Fibroblast of the aortic adventitia (primary cell): Measurements from ENCODE around the gene RNF187. TPM values are rescaled to one million over a fixed set of nuclear protein-coding genes. Genes with fewer than 3 reads are reported as not detected.

Source experiments
- DNase-seq: peaks from one replicate; pipeline ENCODE4 v3.0.0-alpha.2; 2010; ENCODE audit warnings: low read depth
- H3K4me3 ChIP-seq: 2 replicates; pipeline ENCODE4 v1.5.1; 2011; ENCODE audit warnings: low read depth, mild to moderate bottlenecking, control low read depth, low read length, moderate library complexity
- CTCF ChIP-seq: IDR thresholded peaks from 2 replicates; pipeline ENCODE4 v1.5.1; 2011; ENCODE audit warnings: mild to moderate bottlenecking, low read length, control low read depth, inconsistent platforms; ENCODE audit not compliant: insufficient read depth
- total RNA-seq: library from RNA; depleted of rRNA; stranded (reverse); fragments of >200 nt; gene quantifications from 2 replicates; pipeline ENCODE4 v1.2.3, GENCODE V29; 2012; ENCODE audit warnings: low replicate concordance

The RNF187 gene
- total RNA-seq, 1 donor, result 39.8 TPM

DNA sequence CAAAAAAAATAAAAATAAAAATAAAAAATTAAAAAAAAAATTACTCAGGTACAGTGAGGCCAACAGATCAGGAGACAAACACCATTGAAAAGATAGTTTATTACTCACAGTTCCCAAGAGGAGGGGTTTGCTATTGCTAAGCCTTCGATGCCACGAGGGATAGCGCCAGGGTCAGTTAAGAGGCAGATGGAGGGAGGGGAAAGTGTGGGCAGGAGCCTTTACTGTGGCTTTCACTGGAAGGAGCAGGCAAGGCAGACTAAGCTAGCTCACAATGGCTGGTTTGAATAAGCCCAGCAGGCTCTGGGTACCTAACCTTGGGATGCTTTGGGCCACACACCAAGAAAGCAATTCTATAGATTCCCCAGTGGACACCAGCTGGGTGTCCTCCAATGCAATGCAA lies 12.7 kb upstream of the RNF187 start:
- no peak for TF ChIP-seq CTCF
- H3K4me3 ChIP-seq, result no peak overlapping the region
- DNase-seq, result no peak

DNA sequence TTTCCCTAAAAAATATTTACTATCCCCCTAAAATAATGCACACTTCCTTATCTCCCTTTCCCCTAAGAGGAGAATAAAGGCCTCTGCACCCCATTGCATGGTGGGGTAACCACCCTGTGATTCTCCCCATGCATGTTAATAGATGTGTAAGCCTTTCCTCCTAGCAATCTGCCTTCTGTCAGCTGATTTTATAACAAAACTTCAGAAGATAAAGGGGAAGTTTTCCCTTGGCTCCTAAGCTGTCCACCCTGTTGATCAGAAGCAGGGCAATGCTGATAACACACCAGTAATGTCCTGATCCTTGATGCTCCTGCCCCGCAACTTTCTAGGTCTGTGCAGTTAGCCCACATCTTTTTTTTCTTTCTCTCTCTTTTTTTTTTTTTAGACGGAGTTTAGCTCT lies 11.4 kb upstream of the RNF187 start:
- no peak for TF ChIP-seq CTCF
- H3K4me3 ChIP-seq, result no peak overlapping the region

DNA sequence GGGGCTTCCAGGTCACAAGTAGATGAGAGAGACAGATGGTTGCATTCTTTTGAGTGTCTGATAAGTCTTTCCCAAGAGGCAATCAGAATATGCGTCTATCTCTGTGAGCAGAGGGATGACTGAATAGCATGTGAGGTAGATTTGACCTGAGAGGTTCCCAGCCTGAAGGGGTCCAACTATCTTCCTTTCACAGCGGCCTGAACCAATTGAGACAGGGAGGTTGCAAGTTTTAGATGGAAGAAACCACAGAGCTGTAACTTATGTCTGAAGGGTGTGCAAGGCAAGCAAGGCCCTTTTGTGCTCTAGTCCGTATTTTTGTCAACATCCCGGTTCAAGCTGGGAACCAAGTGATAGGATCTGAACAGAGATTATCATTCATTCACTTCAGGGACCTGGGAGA lies 9.9 kb upstream of the RNF187 start:
- DNase-seq, result no peak
- no peak for TF ChIP-seq CTCF
- H3K4me3 ChIP-seq, result no peak overlapping the region

More for the DNA sequence above, 11.4 kb upstream of the RNF187 start:
- no peak for DNase-seq

GRCh38 chr1:228478326-228478725 lies 8.9 kb upstream of the RNF187 start:
- no peak overlapping the region for H3K4me3 ChIP-seq
- no peak for DNase-seq
- no peak for TF ChIP-seq CTCF

- DNase-seq, result no peak
- no peak overlapping the region for H3K4me3 ChIP-seq
- TF ChIP-seq CTCF, result no peak
These were observed 8.1 kb upstream of the RNF187 start for GRCh38 chr1:228478912-228479711.

DNA sequence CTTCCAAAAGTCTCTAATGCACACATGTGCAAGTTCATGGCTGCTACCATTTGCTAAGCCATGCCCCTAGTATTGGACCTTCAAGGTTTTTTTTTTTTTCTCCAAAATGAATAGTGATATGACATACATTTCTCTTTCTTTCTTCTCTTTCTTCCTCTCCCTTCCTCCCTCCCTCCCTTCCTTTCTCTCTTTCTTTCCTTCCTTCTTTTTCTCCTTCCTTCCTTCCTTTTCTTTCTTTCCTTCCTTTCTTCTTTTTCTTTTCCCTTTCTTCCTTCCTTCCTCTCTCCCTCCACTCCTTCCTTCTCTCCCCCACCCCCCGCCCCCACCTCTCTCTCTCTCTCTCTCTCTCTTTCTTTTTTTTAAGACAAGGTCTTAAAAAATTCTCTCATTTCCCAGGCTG lies 3.4 kb upstream of the RNF187 start:
- DNase-seq, result no peak
- no peak for TF ChIP-seq CTCF
- H3K4me3 ChIP-seq, result no peak overlapping the region
